Body of pancreas (tissue), 4 donors: ENCODE results near the gene JADE1. TPM values are rescaled to one million over a fixed set of nuclear protein-coding genes. Genes with fewer than 3 reads are reported as not detected.

Experiments
- ATAC-seq: fragments of 150-250 bp; one replicate; pipeline ENCODE4 v1.9.1; 2016
- DNase-seq, 4 donors: peaks; one replicate each; pipeline ENCODE4 v3.0.0-alpha.2; 2019
- H3K27ac ChIP-seq, 4 donors: fragments of 200-600 bp; sonication (generic); 1 replicate in 3 of 4; 2 replicates in 1 of 4; pipeline versions ENCODE4 v1.5.1 to v1.6.1; 2016 to 2019; ENCODE audit warnings: mild to moderate bottlenecking in 1 of 4, mixed read lengths in 1 of 4, moderate library complexity in 1 of 4
- H3K27me3 ChIP-seq, 2 donors: fragments of 200-600 bp; sonication (generic); one replicate each; pipeline ENCODE4 v1.6.0; 2016; ENCODE audit warnings: mild to moderate bottlenecking in 1 of 2
- H3K36me3 ChIP-seq, 2 donors: fragments of 200-600 bp; sonication (generic); replicated peaks in 1 of 2; 2 replicates each; pipeline ENCODE4 v1.5.1; 2016; ENCODE audit warnings: low read depth in 2 of 2; ENCODE audit not compliant: insufficient read depth in 1 of 2
- H3K4me1 ChIP-seq: fragments of 200-600 bp; sonication (generic); one replicate; pipeline ENCODE4 v1.6.0; 2016
- H3K4me3 ChIP-seq, 2 donors: fragments of 200-600 bp; sonication (generic); 1 replicate in 1 of 2; 2 replicates in 1 of 2; pipeline ENCODE4 v1.5.1; 2016 to 2019
- H3K9me3 ChIP-seq, 3 donors: fragments of 200-600 bp; sonication (generic); 1 replicate in 2 of 3; 2 replicates in 1 of 3; pipeline ENCODE4 v1.5.1; 2016
- CTCF ChIP-seq, 7 experiments: fragments of 450-650 bp in 4 of 7; fragments of 200-600 bp in 3 of 7; sonication (generic) in 3 of 7; IDR thresholded peaks; one replicate each; pipeline ENCODE4 v1.5.1; 2016 to 2019; ENCODE audit warnings: antibody characterized with exemption in 7 of 7
- POLR2A ChIP-seq, 3 donors: fragments of 450-650 bp; IDR thresholded peaks; one replicate each; pipeline ENCODE4 v1.6.1; 2016; ENCODE audit warnings: antibody characterized with exemption in 3 of 3, mild to moderate bottlenecking in 2 of 3
- WGBS, 2 donors: methylation state at CpG; one replicate each; pipeline ENCODE4 v1.1.5; 2017; 5-methylcytosine and 5-hydroxymethylcytosine counted together
- intact Hi-C: fragments of 100-400 bp; cut with DNase I; formaldehyde crosslinking; loops from one replicate; pipeline ENCODE4 v1.15.1; 2023
- total RNA-seq, 2 donors: library from RNA; depleted of rRNA; stranded (reverse); fragments of >200 nt; gene quantifications; one replicate each; pipeline ENCODE4 v1.1.0, GENCODE V29; 2016

JADE1 gene
- total RNA-seq, 2 donors from 2014 or later = 44.4 to 50.4 TPM

- Histone ChIP-seq H3K4me1 (no peaks in the 10 kb centered on the region), H3K36me3 (no peaks in the 10 kb centered on the region), H3K27ac (no peak overlapping the region), H3K9me3 (no peaks in the 10 kb centered on the region), H3K27me3 (no peaks in the 10 kb centered on the region), H3K4me3 (no peak overlapping the region)
- TF ChIP-seq POLR2A (IDR thresholded peaks at IDR 0.05) = no peak
- no peak for TF ChIP-seq CTCF (IDR thresholded peaks at IDR 0.05)
- intact Hi-C loops = no loop called here
- ATAC-seq (no peak), DNase-seq (no peak)
- 78 to 81% methylated on average over 3 of the region's 3 CpGs for WGBS, 2 donors
These were observed 12.6 kb upstream of the JADE1 start for GRCh38 chr4:128796934-128797333.

- WGBS, 2 donors = 72 to 78% methylated on average over 2 of the region's 2 CpGs
- Histone ChIP-seq H3K27me3 (no peaks in the 10 kb centered on the region), H3K9me3 (no peaks in the 10 kb centered on the region), H3K4me1 (no peaks in the 10 kb centered on the region), H3K27ac (peak overlapping the region in 1 of 4 donors; percentile 51), H3K36me3 (no peaks in the 10 kb centered on the region), H3K4me3 (no peak overlapping the region)
- intact Hi-C loops = loop anchor here (10.0 kb wide), 1 partner anchor 235 kb away; no protein-coding TSS in a partner anchor
- no peak for DNase-seq
- TF ChIP-seq CTCF (IDR thresholded peaks at IDR 0.05) = no peak
- no peak for TF ChIP-seq POLR2A (IDR thresholded peaks at IDR 0.05)
- no peak for ATAC-seq
These were observed 9.2 kb upstream of the JADE1 start for GRCh38 chr4:128800284-128800683.

- intact Hi-C loops = loop anchor here (10.0 kb wide), 1 partner anchor 236 kb away; no protein-coding TSS in a partner anchor
- TF ChIP-seq POLR2A (IDR thresholded peaks at IDR 0.05) = no peak
- ATAC-seq (no peak), DNase-seq (no peak)
- Histone ChIP-seq H3K27ac (peak overlapping the region in 2 of 4 donors; percentile 34 to 51), H3K4me1 (no peaks in the 10 kb centered on the region), H3K27me3 (no peaks in the 10 kb centered on the region), H3K4me3 (no peak overlapping the region), H3K36me3 (no peaks in the 10 kb centered on the region), H3K9me3 (no peaks in the 10 kb centered on the region)
- WGBS, 2 donors = 70 to 74% methylated on average over 3 of the region's 3 CpGs
These were observed 8.7 kb upstream of the JADE1 start for GRCh38 chr4:128800701-128801284.

- Histone ChIP-seq H3K4me3 (no peak overlapping the region), H3K9me3 (no peaks in the 10 kb centered on the region), H3K36me3 (no peaks in the 10 kb centered on the region), H3K27me3 (no peaks in the 10 kb centered on the region), H3K27ac (no peak overlapping the region), H3K4me1 (no peaks in the 10 kb centered on the region)
- intact Hi-C loops = loop anchor here (10.0 kb wide), 1 partner anchor 238 kb away; no protein-coding TSS in a partner anchor
- WGBS, 2 donors = 83 to 84% methylated on average over 9 of the region's 9 CpGs
- no peak for DNase-seq
- no peak for ATAC-seq
- no peak for TF ChIP-seq CTCF (IDR thresholded peaks at IDR 0.05)
- TF ChIP-seq POLR2A (IDR thresholded peaks at IDR 0.05) = no peak
These were observed 6.5 kb upstream of the JADE1 start for GRCh38 chr4:128802680-128803628.

- Histone ChIP-seq H3K27me3 (no peaks in the 10 kb centered on the region), H3K4me1 (peaks cover 3% of the 10 kb centered on the region), H3K27ac (no peak overlapping the region), H3K4me3 (no peak overlapping the region), H3K9me3 (no peaks in the 10 kb centered on the region), H3K36me3 (no peaks in the 10 kb centered on the region)
- intact Hi-C loops = loop anchor here (10.0 kb wide), 1 partner anchor 239 kb away; no protein-coding TSS in a partner anchor
- DNase-seq (no peak), ATAC-seq (no peak)
- no peak for TF ChIP-seq CTCF (IDR thresholded peaks at IDR 0.05)
- TF ChIP-seq POLR2A (IDR thresholded peaks at IDR 0.05) = no peak
- WGBS, 2 donors = 74 to 80% methylated on average over 2 of the region's 2 CpGs
These were observed 5.7 kb upstream of the JADE1 start for GRCh38 chr4:128803783-128804182.
